Prostate gland (tissue), 2 donors: ENCODE results near the gene CACNG8. TPM values are rescaled to one million over a fixed set of nuclear protein-coding genes. Genes with fewer than 3 reads are reported as not detected.

ENCODE experiments used
- DNase-seq: peaks from one replicate; pipeline ENCODE4 v3.0.0-alpha.2; 2019; ENCODE audit warnings: low spot score
- H3K27ac ChIP-seq, 2 donors: fragments of 200-600 bp; sonication (generic); 2 replicates each; pipeline ENCODE4 v1.5.1; 2017 to 2019
- H3K27me3 ChIP-seq: fragments of 200-600 bp; sonication (generic); replicated peaks from 2 replicates; pipeline ENCODE4 v1.5.1; 2019; ENCODE audit not compliant: insufficient read depth
- H3K36me3 ChIP-seq, 2 donors: fragments of 200-600 bp; sonication (generic); 1 replicate in 1 of 2; 2 replicates in 1 of 2; pipeline versions ENCODE4 v1.5.1 to v1.8.1; 2017 to 2019
- H3K4me1 ChIP-seq: fragments of 200-600 bp; sonication (generic); replicated peaks from 2 replicates; pipeline ENCODE4 v1.5.1; 2019
- H3K4me3 ChIP-seq, 2 donors: fragments of 200-600 bp; sonication (generic); 2 replicates each; pipeline ENCODE4 v1.5.1; 2017 to 2019
- H3K9me3 ChIP-seq: fragments of 200-600 bp; sonication (generic); 2 replicates; pipeline ENCODE4 v1.5.1; 2017
- POLR2A ChIP-seq: fragments of 450-650 bp; IDR thresholded peaks from one replicate; pipeline ENCODE4 v1.6.1; 2016; ENCODE audit warnings: antibody characterized with exemption, mild to moderate bottlenecking
- POLR2AphosphoS5 ChIP-seq: sonication (generic); formaldehyde crosslinking; IDR thresholded peaks from one replicate; pipeline ENCODE4 v1.6.1; 2017; ENCODE audit warnings: antibody characterized with exemption
- WGBS: methylation state at CpG from one replicate; pipeline ENCODE4 v1.1.5; 2018; 5-methylcytosine and 5-hydroxymethylcytosine counted together
- intact Hi-C: fragments of 100-400 bp; cut with DNase I; formaldehyde crosslinking; loops from one replicate; pipeline ENCODE4 v1.14.2; 2022
- total RNA-seq, 2 donors: library from RNA; depleted of rRNA; stranded (reverse); fragments of >200 nt; gene quantifications; one replicate each; pipeline ENCODE4 v1.1.0, GENCODE V29; 2016
- TF ChIP-seq, protein P1 (sequence below), 4 experiments: fragments of 200-600 bp in 2 of 4; fragments of 450-650 bp in 2 of 4; sonication (generic) in 2 of 4; IDR thresholded peaks; 1 replicate in 3 of 4; 2 replicates in 1 of 4; pipeline ENCODE4 v1.5.1; 2016 to 2019; ENCODE audit warnings: antibody characterized with exemption in 4 of 4, mild to moderate bottlenecking in 2 of 4, moderate library complexity in 2 of 4

Gene CACNG8
- total RNA-seq, 2 donors from 2014 or later: 0.51 TPM; not detected in 1

DNA sequence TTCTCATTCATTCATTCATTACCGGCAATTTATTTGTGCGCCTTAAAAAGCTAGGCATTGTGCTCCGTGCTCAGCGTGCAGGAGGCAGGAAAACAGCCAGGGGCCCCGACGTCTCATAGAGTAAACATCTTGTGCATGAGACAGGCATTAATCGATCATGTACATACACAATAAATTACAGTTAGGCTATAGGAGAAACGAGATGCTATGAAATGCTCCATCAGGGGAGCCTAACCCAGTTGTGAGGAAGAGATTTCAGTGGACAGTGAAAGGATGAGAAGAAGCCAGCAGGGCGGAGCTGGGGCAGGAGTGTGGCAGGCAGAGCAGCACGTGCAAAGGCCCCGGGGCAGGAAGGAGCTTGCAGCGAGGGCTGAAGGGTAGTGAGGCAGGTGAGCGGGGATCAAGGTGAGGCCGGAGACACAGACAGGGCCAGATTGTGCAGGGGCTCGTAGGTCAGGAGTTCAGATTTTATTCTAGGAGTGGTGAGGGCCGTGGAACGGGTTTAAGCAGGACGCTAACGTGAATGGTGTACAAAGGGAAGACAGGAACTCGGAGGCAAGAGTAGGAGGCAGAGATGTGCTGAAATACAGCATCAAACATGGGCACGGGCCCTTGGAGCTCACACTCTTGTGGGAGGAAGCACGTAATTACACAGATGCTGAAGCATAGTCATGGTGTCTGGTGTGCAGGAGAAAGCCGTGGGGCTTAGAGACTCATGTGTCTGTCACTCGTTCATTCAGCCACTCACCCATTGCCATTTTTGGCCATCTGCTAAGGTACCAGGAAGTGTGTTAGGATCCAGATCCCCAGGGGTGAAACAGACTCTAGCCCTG, 20.9 kb downstream of the CACNG8 start:
- no peaks in the 10 kb centered on the region for H3K9me3 ChIP-seq
- WGBS: 76% methylated on average over 24 of the region's 24 CpGs
- H3K27ac ChIP-seq: no peak overlapping the region
- intact Hi-C loops: no loop called here
- H3K4me3 ChIP-seq: no peak overlapping the region
- H3K36me3 ChIP-seq: no peaks in the 10 kb centered on the region
- H3K4me1 ChIP-seq: no peaks in the 10 kb centered on the region
- H3K27me3 ChIP-seq: peaks cover 6% of the 10 kb centered on the region
- TF ChIP-seq, protein P1, sequence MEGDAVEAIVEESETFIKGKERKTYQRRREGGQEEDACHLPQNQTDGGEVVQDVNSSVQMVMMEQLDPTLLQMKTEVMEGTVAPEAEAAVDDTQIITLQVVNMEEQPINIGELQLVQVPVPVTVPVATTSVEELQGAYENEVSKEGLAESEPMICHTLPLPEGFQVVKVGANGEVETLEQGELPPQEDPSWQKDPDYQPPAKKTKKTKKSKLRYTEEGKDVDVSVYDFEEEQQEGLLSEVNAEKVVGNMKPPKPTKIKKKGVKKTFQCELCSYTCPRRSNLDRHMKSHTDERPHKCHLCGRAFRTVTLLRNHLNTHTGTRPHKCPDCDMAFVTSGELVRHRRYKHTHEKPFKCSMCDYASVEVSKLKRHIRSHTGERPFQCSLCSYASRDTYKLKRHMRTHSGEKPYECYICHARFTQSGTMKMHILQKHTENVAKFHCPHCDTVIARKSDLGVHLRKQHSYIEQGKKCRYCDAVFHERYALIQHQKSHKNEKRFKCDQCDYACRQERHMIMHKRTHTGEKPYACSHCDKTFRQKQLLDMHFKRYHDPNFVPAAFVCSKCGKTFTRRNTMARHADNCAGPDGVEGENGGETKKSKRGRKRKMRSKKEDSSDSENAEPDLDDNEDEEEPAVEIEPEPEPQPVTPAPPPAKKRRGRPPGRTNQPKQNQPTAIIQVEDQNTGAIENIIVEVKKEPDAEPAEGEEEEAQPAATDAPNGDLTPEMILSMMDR (IDR thresholded peaks at IDR 0.05): no peak
- TF ChIP-seq POLR2A (no peak), POLR2AphosphoS5 (no peak)
- no peak for DNase-seq

DNA sequence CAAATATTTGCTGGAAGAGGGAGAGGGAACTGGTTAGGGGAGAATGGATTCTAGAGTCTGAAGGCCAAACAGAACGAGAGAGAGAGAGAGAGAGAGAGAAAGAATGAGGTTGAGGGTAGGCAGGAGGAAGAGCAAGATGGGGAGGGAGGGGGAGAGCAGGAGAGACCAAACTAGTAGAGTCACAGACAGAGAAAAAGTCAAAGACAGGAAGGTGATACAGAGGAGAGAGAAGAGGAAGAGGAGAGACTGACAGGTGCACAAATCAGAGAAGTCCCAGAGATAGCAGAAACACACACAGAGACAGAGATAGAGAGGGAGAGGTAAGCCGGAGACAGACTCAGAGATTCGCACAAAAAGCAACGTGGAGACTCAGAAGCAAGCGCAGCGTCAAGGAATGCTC, 23.1 kb downstream of the CACNG8 start:
- H3K36me3 ChIP-seq: no peaks in the 10 kb centered on the region
- H3K9me3 ChIP-seq: no peaks in the 10 kb centered on the region
- peaks cover 6% of the 10 kb centered on the region for H3K27me3 ChIP-seq
- intact Hi-C loops: no loop called here
- DNase-seq: no peak
- H3K27ac ChIP-seq: no peak overlapping the region
- H3K4me3 ChIP-seq: no peak overlapping the region
- no peak for TF ChIP-seq POLR2AphosphoS5
- no peak for TF ChIP-seq POLR2A
- TF ChIP-seq, protein P1 (IDR thresholded peaks at IDR 0.05): no peak
- H3K4me1 ChIP-seq: no peaks in the 10 kb centered on the region
- WGBS: 68% methylated on average over 6 of the region's 6 CpGs

DNA sequence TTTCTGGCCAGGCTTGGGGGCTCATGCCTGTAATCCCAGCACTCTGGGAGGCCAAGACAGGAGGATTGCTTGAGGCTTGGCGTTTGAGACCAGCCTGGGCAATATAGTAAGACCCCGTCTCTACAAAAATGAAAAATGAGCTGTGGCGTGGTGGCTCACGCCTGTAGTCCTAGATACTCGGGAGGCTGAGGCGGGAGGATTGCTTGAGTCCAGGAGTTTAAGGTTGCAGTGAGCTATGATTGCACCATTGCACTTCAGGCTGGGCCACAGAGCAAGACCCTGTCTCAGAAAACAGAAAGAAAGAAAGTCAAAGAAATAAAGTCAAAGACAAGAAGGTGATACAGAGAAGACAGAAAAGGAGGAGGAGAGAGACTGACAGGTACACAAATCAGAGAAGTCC, 26.2 kb downstream of the CACNG8 start:
- no peak for TF ChIP-seq POLR2AphosphoS5
- no peak for TF ChIP-seq POLR2A
- TF ChIP-seq, protein P1 (IDR thresholded peaks at IDR 0.05): no peak
- H3K27me3 ChIP-seq: peaks cover 20% of the 10 kb centered on the region
- intact Hi-C loops: no loop called here
- DNase-seq: no peak
- no peak overlapping the region for H3K4me3 ChIP-seq
- no peak overlapping the region for H3K27ac ChIP-seq
- no peaks in the 10 kb centered on the region for H3K4me1 ChIP-seq
- H3K9me3 ChIP-seq: no peaks in the 10 kb centered on the region
- WGBS: 91% methylated on average over 6 of the region's 6 CpGs
- H3K36me3 ChIP-seq: no peaks in the 10 kb centered on the region

DNA sequence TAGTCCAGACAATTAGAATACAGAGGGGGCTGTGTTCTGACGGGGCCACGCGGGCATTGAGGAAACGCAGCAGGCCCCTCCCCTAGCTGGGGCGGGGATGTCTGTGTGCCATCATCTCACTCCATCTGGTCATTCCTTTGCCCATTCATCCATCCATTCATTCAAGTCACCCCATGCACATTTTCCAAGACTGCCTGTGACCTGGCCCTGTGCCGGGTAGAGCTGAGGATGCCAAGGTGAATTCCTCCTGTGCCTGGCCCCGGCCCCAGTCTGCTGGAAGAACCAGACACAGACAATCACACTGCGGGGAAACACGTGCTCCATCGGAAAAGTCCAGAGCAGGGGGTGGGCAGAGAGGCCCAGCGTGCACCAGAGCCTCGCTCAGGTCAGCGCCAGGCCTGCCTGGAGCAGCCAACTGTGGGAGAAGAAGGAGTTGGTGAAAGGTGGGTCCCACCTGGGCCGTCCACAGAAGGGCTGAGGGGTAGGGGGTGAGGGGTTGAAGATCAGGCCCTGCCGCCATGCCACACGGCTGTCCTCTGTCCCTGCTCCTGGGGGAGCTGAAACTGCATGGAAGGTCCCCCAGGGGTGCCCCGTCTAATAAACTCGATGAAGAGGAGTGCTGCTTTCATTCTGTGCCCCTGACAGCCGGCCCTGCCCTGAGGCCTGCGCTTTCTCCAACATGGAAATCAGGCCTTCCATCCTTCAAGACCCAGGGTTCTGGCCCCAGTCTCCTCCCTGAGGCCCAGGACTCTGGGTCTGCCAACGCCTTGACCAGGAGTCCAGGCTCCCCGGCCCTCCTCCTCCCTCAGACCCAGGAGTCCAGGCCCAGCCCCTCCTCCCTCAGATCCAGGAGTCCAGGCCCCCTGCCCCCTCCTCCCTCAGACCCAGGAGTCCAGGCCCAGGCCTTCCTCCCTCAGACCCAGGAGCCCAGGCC, 27.1 kb downstream of the CACNG8 start:
- H3K4me3 ChIP-seq: no peak overlapping the region
- no peaks in the 10 kb centered on the region for H3K36me3 ChIP-seq
- H3K27ac ChIP-seq: no peak overlapping the region
- H3K9me3 ChIP-seq: no peaks in the 10 kb centered on the region
- no peak for TF ChIP-seq POLR2AphosphoS5
- TF ChIP-seq, protein P1 (IDR thresholded peaks at IDR 0.05): no peak
- no peak for TF ChIP-seq POLR2A
- WGBS: 41% methylated on average over 19 of the region's 22 CpGs
- no peak for DNase-seq
- intact Hi-C loops: no loop called here
- no peaks in the 10 kb centered on the region for H3K4me1 ChIP-seq
- H3K27me3 ChIP-seq: peaks cover 20% of the 10 kb centered on the region
